Stomach smooth muscle (tissue), 2 donors: Measurements from ENCODE around the gene SERPINE2.
"Not testable (repeated sequence)": the region's sequence is repeated elsewhere in the genome, so short reads cannot be mapped to it uniquely, and the experiment has no call there.

ENCODE experiments used
- H3K27ac ChIP-seq: one replicate; pipeline ENCODE4 v1.7.0; 2013; ENCODE audit warnings: mild to moderate bottlenecking, low read length, inconsistent platforms
- H3K27me3 ChIP-seq, 2 donors: one replicate each; pipeline ENCODE4 v1.7.0; 2013; ENCODE audit warnings: low read length in 2 of 2; ENCODE audit not compliant: insufficient read depth in 2 of 2, control insufficient read depth in 1 of 2
- H3K36me3 ChIP-seq, 2 donors: one replicate each; pipeline ENCODE4 v1.7.0; 2013; ENCODE audit warnings: low read length in 2 of 2; ENCODE audit not compliant: control insufficient read depth in 2 of 2, insufficient read depth in 2 of 2
- H3K4me1 ChIP-seq: one replicate; pipeline ENCODE4 v1.7.0; 2013; ENCODE audit warnings: low read length; ENCODE audit not compliant: control insufficient read depth, insufficient read depth
- H3K4me3 ChIP-seq, 2 donors: one replicate each; pipeline ENCODE4 v1.7.0; 2013; ENCODE audit warnings: low read length in 2 of 2
- H3K9ac ChIP-seq, 2 donors: one replicate each; pipeline ENCODE4 v1.7.0; 2013; ENCODE audit warnings: low read length in 2 of 2, mild to moderate bottlenecking in 1 of 2
- H3K9me3 ChIP-seq, 2 donors: one replicate each; pipeline ENCODE4 v1.7.0; 2013; ENCODE audit warnings: low read length in 2 of 2; ENCODE audit not compliant: control insufficient read depth in 2 of 2
- donor health status: healthy.
- donor health status: Pancreatic carcinoma.

The SERPINE2 gene

DNA sequence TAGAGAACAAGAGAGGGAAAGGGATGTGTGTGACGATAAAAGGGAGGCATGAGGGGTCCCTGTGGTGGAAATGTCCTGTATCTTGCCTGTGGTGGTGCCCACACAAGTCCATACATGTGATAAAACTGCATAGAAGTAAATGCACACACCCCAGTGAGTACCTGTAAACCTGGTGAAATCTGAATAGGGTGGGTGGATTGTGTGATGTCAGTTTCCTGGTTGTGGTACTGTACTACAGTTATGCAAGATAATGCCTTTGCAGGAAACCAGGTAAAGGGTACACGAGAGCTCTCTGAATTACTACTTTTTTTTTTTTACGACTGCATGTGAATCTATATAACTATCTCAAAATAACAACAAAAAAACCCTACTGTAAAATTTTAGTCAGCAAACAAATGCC lies 22.1 kb downstream of the SERPINE2 start:
- H3K27ac ChIP-seq, result no peak overlapping the region
- no peak overlapping the region for H3K4me3 ChIP-seq
- no peaks in the 10 kb centered on the region for H3K36me3 ChIP-seq
- H3K4me1 ChIP-seq, result no peaks in the 10 kb centered on the region
- H3K9ac ChIP-seq, result no peak overlapping the region
- no peaks in the 10 kb centered on the region for H3K9me3 ChIP-seq
- no peaks in the 10 kb centered on the region for H3K27me3 ChIP-seq

GRCh38 chr2:224014336-224014735 lies 24.8 kb downstream of the SERPINE2 start:
- Histone ChIP-seq H3K9ac (no peak overlapping the region), H3K4me3 (no peak overlapping the region)

GRCh38 chr2:224011837-224012236 lies 27.2 kb downstream of the SERPINE2 start:
- H3K4me1 ChIP-seq, result no peaks in the 10 kb centered on the region
- no peaks in the 10 kb centered on the region for H3K36me3 ChIP-seq
- H3K4me3 ChIP-seq, result no peak overlapping the region
- H3K9ac ChIP-seq, result no peak overlapping the region
- no peaks in the 10 kb centered on the region for H3K9me3 ChIP-seq
- no peak overlapping the region for H3K27ac ChIP-seq
- no peaks in the 10 kb centered on the region for H3K27me3 ChIP-seq

More at GRCh38 chr2:224014336-224014735, 24.8 kb downstream of the SERPINE2 start:
- Histone ChIP-seq H3K36me3 (no peaks in the 10 kb centered on the region), H3K27me3 (no peaks in the 10 kb centered on the region), H3K9me3 (no peaks in the 10 kb centered on the region), H3K27ac (no peak overlapping the region), H3K4me1 (no peaks in the 10 kb centered on the region)

- H3K9me3 ChIP-seq, result no peaks in the 10 kb centered on the region
- no peak overlapping the region for H3K27ac ChIP-seq
These were observed 29.3 kb downstream of the SERPINE2 start for GRCh38 chr2:224009605-224010315.

GRCh38 chr2:224008702-224009261 lies 30.3 kb downstream of the SERPINE2 start:
- no peaks in the 10 kb centered on the region for H3K36me3 ChIP-seq
- H3K4me1 ChIP-seq, result no peaks in the 10 kb centered on the region
- no peak overlapping the region for H3K4me3 ChIP-seq
- no peak overlapping the region for H3K9ac ChIP-seq
- no peaks in the 10 kb centered on the region for H3K27me3 ChIP-seq
- no peaks in the 10 kb centered on the region for H3K9me3 ChIP-seq
- H3K27ac ChIP-seq, result no peak overlapping the region

More at GRCh38 chr2:224009605-224010315, 29.3 kb downstream of the SERPINE2 start:
- Histone ChIP-seq H3K4me1 (no peaks in the 10 kb centered on the region), H3K27me3 (no peaks in the 10 kb centered on the region), H3K36me3 (no peaks in the 10 kb centered on the region), H3K4me3 (no peak overlapping the region), H3K9ac (no peak overlapping the region)

DNA sequence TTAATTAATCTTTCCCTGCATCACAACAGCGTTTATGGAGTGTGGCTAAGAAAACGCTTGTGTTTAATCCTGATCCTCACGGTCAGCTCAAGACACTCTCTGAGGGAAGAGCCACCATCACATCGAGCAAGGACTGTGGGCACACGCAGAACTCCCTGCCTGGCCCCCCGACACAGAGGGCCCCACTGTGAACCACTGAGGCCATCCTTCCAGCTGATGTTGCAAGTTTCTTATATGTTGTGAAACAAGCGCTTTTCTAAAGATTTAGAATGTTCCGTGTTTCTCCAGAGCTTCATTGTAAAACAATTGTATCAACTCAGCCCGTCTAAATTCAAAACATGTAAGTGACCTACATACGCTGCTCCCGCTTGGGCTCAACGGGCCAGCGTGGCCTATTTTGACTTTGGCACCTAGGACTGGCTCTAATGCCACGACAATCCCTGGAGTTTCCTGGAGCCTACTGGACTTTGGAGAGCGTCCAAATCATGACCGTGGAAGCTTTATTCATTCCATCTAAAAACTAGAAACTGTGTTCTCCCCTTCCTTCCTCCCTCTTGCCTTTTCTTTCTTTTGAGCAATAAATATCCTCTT lies 34.9 kb downstream of the SERPINE2 start:
- Histone ChIP-seq H3K27ac (no peak overlapping the region), H3K9ac (no peak overlapping the region), H3K4me3 (no peak overlapping the region), H3K4me1 (no peaks in the 10 kb centered on the region), H3K9me3 (no peaks in the 10 kb centered on the region), H3K27me3 (no peaks in the 10 kb centered on the region), H3K36me3 (no peaks in the 10 kb centered on the region)

- H3K9ac ChIP-seq, H3K9me3 ChIP-seq, H3K27ac ChIP-seq, H3K36me3 ChIP-seq, H3K4me1 ChIP-seq, H3K4me3 ChIP-seq, H3K27me3 ChIP-seq: not testable (repeated sequence)
These were observed 38.4 kb downstream of the SERPINE2 start for GRCh38 chr2:224000662-224001061.

GRCh38 chr2:223999862-224000261 lies 39.2 kb downstream of the SERPINE2 start:
- H3K9ac ChIP-seq, result no peak overlapping the region
- H3K27ac ChIP-seq, result no peak overlapping the region
- no peaks in the 10 kb centered on the region for H3K27me3 ChIP-seq
- H3K9me3 ChIP-seq, result no peaks in the 10 kb centered on the region
- no peak overlapping the region for H3K4me3 ChIP-seq
- H3K36me3 ChIP-seq, result peaks cover 0 to 2% of the 10 kb centered on the region in 2 donors
- no peaks in the 10 kb centered on the region for H3K4me1 ChIP-seq

DNA sequence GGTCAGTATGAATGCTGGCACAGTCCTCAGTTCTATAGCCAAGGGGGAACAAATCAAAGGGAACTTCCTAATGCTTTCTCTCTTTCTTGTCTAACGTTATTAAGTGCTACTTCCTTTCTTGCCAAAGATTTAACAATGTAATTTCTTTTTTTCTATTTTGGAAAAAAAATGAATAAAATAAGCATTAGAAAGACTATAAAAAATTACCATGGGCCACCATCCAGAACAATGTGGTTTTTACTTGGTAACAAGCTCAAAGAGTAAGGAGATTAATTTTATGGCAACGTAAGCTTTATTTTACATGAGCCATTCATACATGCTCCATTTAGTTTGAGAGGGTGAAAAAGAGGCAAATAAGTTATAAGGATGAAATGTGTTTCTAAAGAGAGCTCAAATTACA lies 40.1 kb downstream of the SERPINE2 start:
- Histone ChIP-seq H3K36me3 (peaks cover 0 to 2% of the 10 kb centered on the region in 2 donors), H3K27ac (no peak overlapping the region), H3K9me3 (no peaks in the 10 kb centered on the region), H3K9ac (no peak overlapping the region), H3K4me1 (no peaks in the 10 kb centered on the region), H3K27me3 (no peaks in the 10 kb centered on the region), H3K4me3 (no peak overlapping the region)

GRCh38 chr2:223997938-223998337 lies 41.1 kb downstream of the SERPINE2 start:
- Histone ChIP-seq H3K4me1 (no peaks in the 10 kb centered on the region), H3K4me3 (no peak overlapping the region), H3K9me3 (no peaks in the 10 kb centered on the region), H3K27ac (no peak overlapping the region), H3K9ac (no peak overlapping the region), H3K36me3 (peaks cover 0 to 2% of the 10 kb centered on the region in 2 donors), H3K27me3 (no peaks in the 10 kb centered on the region)

DNA sequence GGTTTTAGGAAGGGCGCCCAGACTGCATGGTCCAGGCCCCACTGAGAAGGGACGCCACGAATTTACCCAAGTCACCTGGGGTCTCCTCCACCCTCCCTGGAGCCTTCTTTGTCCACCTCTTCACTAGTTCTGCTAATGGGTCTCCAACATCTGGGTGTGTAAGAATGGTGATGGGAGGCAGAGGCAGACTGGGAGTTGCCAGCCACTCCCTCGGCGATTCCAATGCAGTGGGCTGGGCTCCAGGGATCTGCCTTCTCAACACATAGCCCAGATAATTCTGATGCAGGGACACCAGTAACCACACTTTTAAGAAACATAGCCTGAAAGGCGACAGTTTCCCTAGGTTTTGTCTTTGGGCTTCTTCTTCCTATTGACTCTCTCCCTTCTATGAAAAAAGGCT lies 42.7 kb downstream of the SERPINE2 start:
- Histone ChIP-seq H3K9me3 (no peaks in the 10 kb centered on the region), H3K36me3 (peaks cover 0 to 2% of the 10 kb centered on the region in 2 donors), H3K4me1 (no peaks in the 10 kb centered on the region), H3K4me3 (no peak overlapping the region), H3K27me3 (no peaks in the 10 kb centered on the region), H3K27ac (no peak overlapping the region), H3K9ac (no peak overlapping the region)
